Measurements from ENCODE around the gene KSR2. TPM values are rescaled to one million over a fixed set of nuclear protein-coding genes. Genes with fewer than 3 reads are reported as not detected.

The KSR2 gene
- total and polyA plus RNA-seq, 2 of the 13 experiments (the other 11 are each of a cell fraction or from before 2014, with no cell fraction given): 0.02 TPM; not detected in 1

DNA sequence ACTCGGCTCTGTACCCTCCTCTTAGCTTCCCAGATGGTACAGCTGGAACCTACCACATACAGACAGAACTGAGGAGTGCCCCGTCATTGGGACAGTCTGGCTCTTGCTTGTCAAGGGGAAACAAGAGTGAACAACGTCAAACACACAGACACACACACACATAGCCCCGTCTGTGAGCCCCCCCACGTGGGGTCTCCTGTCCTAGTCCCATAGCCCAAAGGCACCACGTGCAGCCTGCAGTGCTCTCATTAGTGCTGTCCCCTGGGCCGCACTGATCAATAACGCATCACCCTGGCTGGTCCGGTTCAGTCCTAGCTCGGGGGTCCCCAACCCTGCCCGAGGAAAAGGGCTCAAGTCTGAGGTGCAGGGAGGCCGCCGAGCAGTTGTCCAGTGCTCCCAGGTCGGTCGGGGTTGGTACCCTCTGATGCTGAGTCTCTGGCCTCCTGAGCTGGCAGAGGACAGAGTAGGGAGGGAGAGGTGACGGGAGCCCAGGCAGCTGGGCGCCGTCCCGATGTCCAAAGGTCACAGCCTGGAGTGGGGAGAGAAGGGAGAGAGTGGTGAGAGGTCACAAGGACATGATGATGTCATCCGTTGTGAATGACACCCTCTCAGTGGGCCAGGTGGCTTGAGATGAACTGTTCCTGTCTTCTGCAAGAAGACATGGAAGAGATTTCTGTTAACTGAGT is 502.0 kb downstream of the KSR2 start (continued):
- TF ChIP-seq, protein P1, sequence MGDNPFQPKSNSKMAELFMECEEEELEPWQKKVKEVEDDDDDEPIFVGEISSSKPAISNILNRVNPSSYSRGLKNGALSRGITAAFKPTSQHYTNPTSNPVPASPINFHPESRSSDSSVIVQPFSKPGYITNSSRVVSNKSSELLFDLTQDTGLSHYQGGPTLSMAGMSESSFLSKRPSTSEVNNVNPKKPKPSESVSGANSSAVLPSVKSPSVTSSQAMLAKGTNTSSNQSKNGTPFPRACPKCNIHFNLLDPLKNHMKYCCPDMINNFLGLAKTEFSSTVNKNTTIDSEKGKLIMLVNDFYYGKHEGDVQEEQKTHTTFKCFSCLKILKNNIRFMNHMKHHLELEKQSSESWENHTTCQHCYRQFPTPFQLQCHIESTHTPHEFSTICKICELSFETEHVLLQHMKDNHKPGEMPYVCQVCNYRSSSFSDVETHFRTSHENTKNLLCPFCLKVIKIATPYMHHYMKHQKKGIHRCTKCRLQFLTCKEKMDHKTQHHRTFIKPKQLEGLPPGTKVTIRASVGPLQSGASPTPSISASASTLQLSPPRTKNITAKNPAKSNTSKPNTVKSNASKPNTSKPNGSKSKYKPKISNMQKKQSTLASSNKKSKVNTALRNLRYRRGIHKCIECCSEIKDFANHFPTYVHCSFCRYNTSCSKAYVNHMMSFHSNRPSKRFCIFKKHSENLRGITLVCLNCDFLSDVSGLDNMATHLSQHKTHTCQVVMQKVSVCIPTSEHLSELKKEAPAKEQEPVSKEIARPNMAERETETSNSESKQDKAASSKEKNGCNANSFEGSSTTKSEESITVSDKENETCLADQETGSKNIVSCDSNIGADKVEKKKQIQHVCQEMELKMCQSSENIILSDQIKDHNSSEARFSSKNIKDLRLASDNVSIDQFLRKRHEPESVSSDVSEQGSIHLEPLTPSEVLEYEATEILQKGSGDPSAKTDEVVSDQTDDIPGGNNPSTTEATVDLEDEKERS (CRISPR knock-in tag; IDR thresholded peaks at IDR 0.05): no peak
- TF ChIP-seq ZKSCAN1 (IDR thresholded peaks at IDR 0.05; ENCODE audit: low read length): no peak
- TF ChIP-seq ZC3H13 (CRISPR knock-in tag; IDR thresholded peaks at IDR 0.05): no peak
- TF ChIP-seq CEBPG (CRISPR knock-in tag; IDR thresholded peaks at IDR 0.05): no peak
- TF ChIP-seq, protein P2, sequence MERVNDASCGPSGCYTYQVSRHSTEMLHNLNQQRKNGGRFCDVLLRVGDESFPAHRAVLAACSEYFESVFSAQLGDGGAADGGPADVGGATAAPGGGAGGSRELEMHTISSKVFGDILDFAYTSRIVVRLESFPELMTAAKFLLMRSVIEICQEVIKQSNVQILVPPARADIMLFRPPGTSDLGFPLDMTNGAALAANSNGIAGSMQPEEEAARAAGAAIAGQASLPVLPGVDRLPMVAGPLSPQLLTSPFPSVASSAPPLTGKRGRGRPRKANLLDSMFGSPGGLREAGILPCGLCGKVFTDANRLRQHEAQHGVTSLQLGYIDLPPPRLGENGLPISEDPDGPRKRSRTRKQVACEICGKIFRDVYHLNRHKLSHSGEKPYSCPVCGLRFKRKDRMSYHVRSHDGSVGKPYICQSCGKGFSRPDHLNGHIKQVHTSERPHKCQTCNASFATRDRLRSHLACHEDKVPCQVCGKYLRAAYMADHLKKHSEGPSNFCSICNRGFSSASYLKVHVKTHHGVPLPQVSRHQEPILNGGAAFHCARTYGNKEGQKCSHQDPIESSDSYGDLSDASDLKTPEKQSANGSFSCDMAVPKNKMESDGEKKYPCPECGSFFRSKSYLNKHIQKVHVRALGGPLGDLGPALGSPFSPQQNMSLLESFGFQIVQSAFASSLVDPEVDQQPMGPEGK (CRISPR knock-in tag; IDR thresholded peaks at IDR 0.05): peak; percentile 45; the same call in 1 of the 2 replicates
- TF ChIP-seq ISX (CRISPR knock-in tag; conservative IDR thresholded peaks at IDR 0.05): no peak
- peak; percentile 81 for TF ChIP-seq JUND (CRISPR knock-in tag; IDR thresholded peaks at IDR 0.05)
- no peak for TF ChIP-seq ZNF768 (CRISPR knock-in tag; IDR thresholded peaks at IDR 0.05)
- TF ChIP-seq HOXA3 (CRISPR knock-in tag; IDR thresholded peaks at IDR 0.05): peak; percentile 28; the same call in 1 of the 2 replicates
- 0 out of 2 replicates have a peak, but pooled peaks have one; percentile 21 for TF ChIP-seq ZNF644 (CRISPR knock-in tag; IDR thresholded peaks at IDR 0.05; ENCODE audit: low read depth)
- TF ChIP-seq ZNF441 (CRISPR knock-in tag; IDR thresholded peaks at IDR 0.05; ENCODE audit: borderline replicate concordance): 0 out of 2 replicates have a peak, but pooled peaks have one; percentile 42
- peak; percentile 42; the same call in 1 of the 2 replicates for TF ChIP-seq RXRB (CRISPR knock-in tag; IDR thresholded peaks at IDR 0.05; ENCODE audit: borderline replicate concordance)

All from HepG2 (cell line).